HEK293 (cell line): ENCODE data around the gene CLK4.

Source experiments
- CTCF ChIP-seq: fragments of 450-650 bp; formaldehyde crosslinking; IDR thresholded peaks from 2 replicates; pipeline ENCODE4 v1.5.1; 2016; ENCODE audit warnings: missing biosample characterization, missing genetic modification characterization
- KLF16 ChIP-seq: fragments of 450-650 bp; formaldehyde crosslinking; IDR thresholded peaks from 2 replicates; pipeline ENCODE4 v1.5.1; 2017; ENCODE audit warnings: missing biosample characterization, missing genetic modification characterization
- ZBTB21 ChIP-seq: fragments of 450-650 bp; formaldehyde crosslinking; IDR thresholded peaks from 2 replicates; pipeline ENCODE4 v1.5.1; 2017; ENCODE audit warnings: missing biosample characterization, missing genetic modification characterization
- ZNF112 ChIP-seq: fragments of 450-650 bp; formaldehyde crosslinking; IDR thresholded peaks from 2 replicates; pipeline ENCODE4 v1.5.0; 2017; ENCODE audit warnings: missing biosample characterization, missing genetic modification characterization
- ZNF148 ChIP-seq: fragments of 450-650 bp; formaldehyde crosslinking; IDR thresholded peaks from 2 replicates; pipeline ENCODE4 v1.5.0; 2017; ENCODE audit warnings: missing biosample characterization, missing genetic modification characterization, borderline replicate concordance
- ZNF571 ChIP-seq: fragments of 450-650 bp; formaldehyde crosslinking; IDR thresholded peaks from 2 replicates; pipeline ENCODE4 v1.5.0; 2017; ENCODE audit warnings: missing biosample characterization, missing genetic modification characterization
- TF ChIP-seq, protein P1 (sequence below): fragments of 450-650 bp; formaldehyde crosslinking; IDR thresholded peaks from 2 replicates; pipeline ENCODE4 v1.5.1; 2016; ENCODE audit warnings: missing biosample characterization, missing genetic modification characterization
- TF ChIP-seq, protein P2 (sequence below): fragments of 450-650 bp; formaldehyde crosslinking; IDR thresholded peaks from 2 replicates; pipeline ENCODE4 v1.5.1; 2016; ENCODE audit warnings: missing biosample characterization, missing genetic modification characterization, low read depth

DNA sequence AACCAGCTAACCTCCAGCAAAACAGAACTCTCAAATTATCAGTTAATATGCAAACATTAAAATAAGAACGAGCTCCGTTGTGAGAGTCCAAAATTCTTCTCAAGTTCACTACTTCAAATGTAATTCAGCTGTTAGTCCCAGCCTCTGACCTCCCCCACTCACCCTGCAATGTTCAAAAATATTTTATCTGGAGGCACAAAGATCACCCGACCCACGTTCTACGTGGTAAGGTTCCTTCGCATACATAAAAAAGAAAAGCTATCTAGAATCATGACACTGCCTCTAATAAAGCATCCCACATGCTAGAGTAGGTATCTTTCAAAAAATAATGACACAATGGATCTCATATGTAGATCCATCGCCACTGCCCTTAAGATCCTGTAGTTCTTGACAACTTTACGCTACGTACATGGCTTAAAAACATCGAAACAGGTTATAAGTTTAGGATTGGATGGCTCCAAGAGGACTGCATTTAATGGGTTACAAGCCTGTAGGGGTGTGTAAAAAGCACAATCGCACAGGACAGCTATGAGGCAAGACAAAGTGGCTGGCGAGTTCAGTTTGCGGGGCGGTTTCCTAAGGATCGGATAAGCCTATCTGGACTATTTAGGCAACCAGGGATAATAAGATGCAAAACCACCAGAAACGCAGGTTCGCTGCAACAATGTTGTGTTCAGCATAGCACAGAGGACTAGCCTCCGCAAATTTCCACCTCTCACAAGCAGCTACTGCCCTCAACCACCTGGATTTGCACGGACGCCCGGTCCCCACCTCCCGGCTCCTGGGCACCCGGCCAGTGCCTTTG lies 969 bp downstream of the CLK4 start:
- TF ChIP-seq CTCF (no peak), ZNF571 (tag by site-specific recombination) (no peak), ZNF112 (tag by site-specific recombination) (no peak), ZBTB21 (tag by site-specific recombination) (no peak), ZNF148 (tag by site-specific recombination) (no peak), KLF16 (no peak)
- TF ChIP-seq, protein P1, sequence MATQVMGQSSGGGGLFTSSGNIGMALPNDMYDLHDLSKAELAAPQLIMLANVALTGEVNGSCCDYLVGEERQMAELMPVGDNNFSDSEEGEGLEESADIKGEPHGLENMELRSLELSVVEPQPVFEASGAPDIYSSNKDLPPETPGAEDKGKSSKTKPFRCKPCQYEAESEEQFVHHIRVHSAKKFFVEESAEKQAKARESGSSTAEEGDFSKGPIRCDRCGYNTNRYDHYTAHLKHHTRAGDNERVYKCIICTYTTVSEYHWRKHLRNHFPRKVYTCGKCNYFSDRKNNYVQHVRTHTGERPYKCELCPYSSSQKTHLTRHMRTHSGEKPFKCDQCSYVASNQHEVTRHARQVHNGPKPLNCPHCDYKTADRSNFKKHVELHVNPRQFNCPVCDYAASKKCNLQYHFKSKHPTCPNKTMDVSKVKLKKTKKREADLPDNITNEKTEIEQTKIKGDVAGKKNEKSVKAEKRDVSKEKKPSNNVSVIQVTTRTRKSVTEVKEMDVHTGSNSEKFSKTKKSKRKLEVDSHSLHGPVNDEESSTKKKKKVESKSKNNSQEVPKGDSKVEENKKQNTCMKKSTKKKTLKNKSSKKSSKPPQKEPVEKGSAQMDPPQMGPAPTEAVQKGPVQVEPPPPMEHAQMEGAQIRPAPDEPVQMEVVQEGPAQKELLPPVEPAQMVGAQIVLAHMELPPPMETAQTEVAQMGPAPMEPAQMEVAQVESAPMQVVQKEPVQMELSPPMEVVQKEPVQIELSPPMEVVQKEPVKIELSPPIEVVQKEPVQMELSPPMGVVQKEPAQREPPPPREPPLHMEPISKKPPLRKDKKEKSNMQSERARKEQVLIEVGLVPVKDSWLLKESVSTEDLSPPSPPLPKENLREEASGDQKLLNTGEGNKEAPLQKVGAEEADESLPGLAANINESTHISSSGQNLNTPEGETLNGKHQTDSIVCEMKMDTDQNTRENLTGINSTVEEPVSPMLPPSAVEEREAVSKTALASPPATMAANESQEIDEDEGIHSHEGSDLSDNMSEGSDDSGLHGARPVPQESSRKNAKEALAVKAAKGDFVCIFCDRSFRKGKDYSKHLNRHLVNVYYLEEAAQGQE (tag by site-specific recombination): no peak
- TF ChIP-seq, protein P2, sequence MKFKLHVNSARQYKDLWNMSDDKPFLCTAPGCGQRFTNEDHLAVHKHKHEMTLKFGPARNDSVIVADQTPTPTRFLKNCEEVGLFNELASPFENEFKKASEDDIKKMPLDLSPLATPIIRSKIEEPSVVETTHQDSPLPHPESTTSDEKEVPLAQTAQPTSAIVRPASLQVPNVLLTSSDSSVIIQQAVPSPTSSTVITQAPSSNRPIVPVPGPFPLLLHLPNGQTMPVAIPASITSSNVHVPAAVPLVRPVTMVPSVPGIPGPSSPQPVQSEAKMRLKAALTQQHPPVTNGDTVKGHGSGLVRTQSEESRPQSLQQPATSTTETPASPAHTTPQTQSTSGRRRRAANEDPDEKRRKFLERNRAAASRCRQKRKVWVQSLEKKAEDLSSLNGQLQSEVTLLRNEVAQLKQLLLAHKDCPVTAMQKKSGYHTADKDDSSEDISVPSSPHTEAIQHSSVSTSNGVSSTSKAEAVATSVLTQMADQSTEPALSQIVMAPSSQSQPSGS (tag by site-specific recombination): no peak
